Activated B cell treated with CpG ODN at 0.5 μM for 24 hours (primary cell): ENCODE measurements around the gene PCK2. TPM values are rescaled to one million over a fixed set of nuclear protein-coding genes. Genes with fewer than 3 reads are reported as not detected.
A peak's percentile ranks its signal among the peaks of the same experiment; 100 is the strongest.

Experiments
- ATAC-seq: fragments of 200-7000 bp; cut with Tn5 transposase; one replicate; pipeline ENCODE4 v1.10.0; 2021; ENCODE audit warnings: low read depth, mild to moderate bottlenecking, moderate library complexity
- CTCF ChIA-PET: fragments of 350-600 bp; sonication (Branson Sonifier 250); formaldehyde crosslinking; loops from one replicate; lab custom pipeline; 2021; ENCODE audit warnings: antibody characterized with exemption; lab: Charles Lee
- POLR2A ChIA-PET: fragments of 350-600 bp; sonication (Branson Sonifier 250); formaldehyde crosslinking; loops from one replicate; lab custom pipeline; 2021; ENCODE audit warnings: antibody characterized with exemption; lab: Charles Lee
- DNase-seq: peaks from one replicate; pipeline ENCODE4 v3.0.0; 2022
- H3K27ac Mint-ChIP-seq: one replicate; pipeline ENCODE4 v1.8.0; 2020; ENCODE audit warnings: mixed read lengths
- H3K27me3 Mint-ChIP-seq: one replicate; pipeline ENCODE4 v1.8.0; 2021; ENCODE audit warnings: mixed read lengths
- H3K36me3 Mint-ChIP-seq: one replicate; pipeline ENCODE4 v1.8.0; 2021; ENCODE audit warnings: low read depth, mixed read lengths
- H3K4me1 Mint-ChIP-seq: one replicate; pipeline ENCODE4 v1.8.0; 2021; ENCODE audit warnings: mixed read lengths
- H3K4me3 Mint-ChIP-seq: one replicate; pipeline ENCODE4 v1.8.0; 2020; ENCODE audit warnings: mild to moderate bottlenecking, mixed read lengths
- H3K9me3 Mint-ChIP-seq: one replicate; pipeline ENCODE4 v1.8.0; 2020; ENCODE audit warnings: mixed read lengths
- CTCF ChIP-seq: fragments of 200-600 bp; IDR thresholded peaks from one replicate; pipeline ENCODE4 v1.8.0; 2022; ENCODE audit warnings: antibody characterized with exemption, mild to moderate bottlenecking
- intact Hi-C: fragments of 100-400 bp; cut with micrococcal nuclease; formaldehyde crosslinking; loops from one replicate; pipeline ENCODE4 v1.15.1; 2024
- total RNA-seq: library from RNA; stranded (reverse); gene quantifications from 2 replicates; pipeline ENCODE4 v1.2.3, GENCODE V29; 2022

PCK2 gene
- total RNA-seq, 1 donor from 2014 or later: 102 TPM

GRCh38 chr14:24132976-24133375, 38.9 kb downstream of the PCK2 start:
- ATAC-seq (no peak), DNase-seq (no peak)
- Mint-ChIP-seq H3K4me3 (no peak overlapping the region), H3K36me3 (peaks cover 19% of the 10 kb centered on the region), H3K27ac (no peak overlapping the region), H3K27me3 (no peaks in the 10 kb centered on the region), H3K9me3 (no peaks in the 10 kb centered on the region), H3K4me1 (peaks cover 34% of the 10 kb centered on the region)
- intact Hi-C loops: no loop called here
- POLR2A ChIA-PET: interaction anchor here (0.6 to 9.4 kb wide), 7 partner anchors 17 to 568 kb away, joined by 3 to 239 read pairs (median 7); partner anchors contain the start of genes DCAF11, IRF9, NRL and TM9SF1
- no peak for TF ChIP-seq CTCF
- CTCF ChIA-PET: interaction anchor here (0.7 to 2.0 kb wide), 3 partner anchors 17 to 139 kb away, joined by 3 to 5 read pairs (median 5); partner anchors contain the start of gene NRL

- Mint-ChIP-seq H3K36me3 (peaks cover 27% of the 10 kb centered on the region), H3K4me3 (no peak overlapping the region), H3K27me3 (no peaks in the 10 kb centered on the region), H3K4me1 (peaks cover 36% of the 10 kb centered on the region), H3K27ac (no peak overlapping the region), H3K9me3 (no peaks in the 10 kb centered on the region)
- intact Hi-C loops: no loop called here
- no peak for TF ChIP-seq CTCF
- ChIA-PET POLR2A (interaction anchor here (0.5 to 9.4 kb wide), 9 partner anchors 13 to 1123 kb away, joined by 3 to 239 read pairs (median 4); partner anchors contain the start of genes DCAF11, IRF9, NRL and PSME2), CTCF (interaction anchor here (1.1 to 1.5 kb wide), 3 partner anchors 9 to 20 kb away, joined by 3 to 5 read pairs (median 5); no protein-coding TSS in a partner anchor)
- no peak for DNase-seq
- ATAC-seq: no peak
These were observed 39.6 kb downstream of the PCK2 start for GRCh38 chr14:24133735-24134134.

- ATAC-seq (no peak), DNase-seq (no peak)
- intact Hi-C loops: loop anchor here (1.0 kb wide), 1 partner anchor 12 kb away; no protein-coding TSS in a partner anchor
- TF ChIP-seq CTCF: no peak
- peak overlapping the region; percentile 91 for H3K4me3 Mint-ChIP-seq
- peaks cover 52% of the 10 kb centered on the region for H3K4me1 Mint-ChIP-seq
- POLR2A ChIA-PET: interaction anchor here (0.6 to 9.4 kb wide), 28 partner anchors 9 to 1263 kb away, joined by 3 to 239 read pairs (median 8); partner anchors contain the start of genes CHMP4A, DCAF11, IPO4 and IRF9
- CTCF ChIA-PET: interaction anchor here (1.0 to 2.7 kb wide), 8 partner anchors 11 to 27 kb away, joined by 3 to 13 read pairs (median 5); partner anchors contain the start of genes DCAF11, IRF9, NRL and PSME2
- peak overlapping the region; percentile 90 for H3K27ac Mint-ChIP-seq
- no peaks in the 10 kb centered on the region for H3K27me3 Mint-ChIP-seq
- H3K36me3 Mint-ChIP-seq: peaks cover 39% of the 10 kb centered on the region
- H3K9me3 Mint-ChIP-seq: no peaks in the 10 kb centered on the region
These were observed 41.4 kb downstream of the PCK2 start for GRCh38 chr14:24135584-24135833.

- Mint-ChIP-seq H3K27me3 (no peaks in the 10 kb centered on the region), H3K4me1 (peaks cover 57% of the 10 kb centered on the region), H3K36me3 (peaks cover 36% of the 10 kb centered on the region), H3K27ac (peak within 1 kb of the TSS; percentile 90), H3K9me3 (no peaks in the 10 kb centered on the region), H3K4me3 (peak within 1 kb of the TSS; percentile 91)
- intact Hi-C loops: loop anchor here (1.0 kb wide), 7 partner anchors 10 to 295 kb away; partner anchors contain the start of genes DCAF11, IRF9, NRL and PCK2
- DNase-seq (peak; percentile 94), ATAC-seq (peak; percentile 97)
- no peak for TF ChIP-seq CTCF
- POLR2A ChIA-PET: interaction anchor here (0.6 to 9.4 kb wide), 36 partner anchors 9 to 1264 kb away, joined by 3 to 239 read pairs (median 5); partner anchors contain the start of genes CHMP4A, DCAF11, IPO4 and IRF9
- CTCF ChIA-PET: interaction anchor here (1.0 to 2.7 kb wide), 8 partner anchors 10 to 27 kb away, joined by 3 to 13 read pairs (median 5); partner anchors contain the start of genes DCAF11, IRF9, NRL and PSME2
These were observed 41.9 kb downstream of the PCK2 start, which contains the start of gene PSME1 for GRCh38 chr14:24135834-24136683. PSME1 (plus strand) TSS chr14:24136194; CDS start chr14:24136263, 69 bp downstream.
